Left ventricle myocardium inferior (tissue), 1 donor: ENCODE data around the gene UNC5A. TPM values are rescaled to one million over a fixed set of nuclear protein-coding genes. Genes with fewer than 3 reads are reported as not detected.

Source experiments
- DNase-seq: peaks from one replicate; pipeline ENCODE4 v3.0.0-alpha.2; 2020
- H3K27ac ChIP-seq: fragments of 200-600 bp; replicated peaks from 2 replicates; pipeline ENCODE4 v1.8.0; 2021
- H3K27me3 ChIP-seq: fragments of 200-600 bp; 2 replicates; pipeline ENCODE4 v1.8.0; 2021; ENCODE audit warnings: low read depth
- H3K36me3 ChIP-seq: fragments of 200-600 bp; 2 replicates; pipeline ENCODE4 v1.8.0; 2021
- H3K4me1 ChIP-seq: fragments of 200-600 bp; 2 replicates; pipeline ENCODE4 v1.8.0; 2021
- H3K4me3 ChIP-seq: fragments of 200-600 bp; 2 replicates; pipeline ENCODE4 v1.8.0; 2021; ENCODE audit warnings: mild to moderate bottlenecking, moderate library complexity
- H3K9me3 ChIP-seq: fragments of 200-600 bp; replicated peaks from 2 replicates; pipeline ENCODE4 v1.8.0; 2021
- CTCF ChIP-seq: fragments of 200-600 bp; IDR thresholded peaks from 2 replicates; pipeline ENCODE4 v1.8.0; 2021; ENCODE audit warnings: antibody characterized with exemption, mild to moderate bottlenecking, borderline replicate concordance
- intact Hi-C: fragments of 100-400 bp; cut with micrococcal nuclease; formaldehyde crosslinking; loops from one replicate; pipeline ENCODE4 v1.11.0; 2022
- total RNA-seq: library from RNA; stranded (reverse); fragmentation: NEBNext Ultra II Directional; extraction: Animal tissue kit (Norgen Biotek cat#: 25700); gene quantifications from one replicate; pipeline ENCODE4 v1.2.1, GENCODE V29; 2021
- donor health status: DM: no; HTN: yes; CAD: no; lungs with severe emphysema.

The UNC5A gene
- total RNA-seq, 1 donor from 2014 or later, result not detected

- H3K27ac ChIP-seq, result no peak overlapping the region
- H3K36me3 ChIP-seq, result no peaks in the 10 kb centered on the region
- no peak overlapping the region for H3K4me3 ChIP-seq
- intact Hi-C loops, result no loop called here
- no peaks in the 10 kb centered on the region for H3K9me3 ChIP-seq
- no peak for TF ChIP-seq CTCF
- H3K27me3 ChIP-seq, result peaks cover 78% of the 10 kb centered on the region
- H3K4me1 ChIP-seq, result peaks cover 12% of the 10 kb centered on the region
- DNase-seq, result no peak
These were observed 24.9 kb upstream of the UNC5A start for GRCh38 chr5:176785184-176786145.

GRCh38 chr5:176787676-176788075 lies 22.7 kb upstream of the UNC5A start:
- Histone ChIP-seq H3K9me3 (no peaks in the 10 kb centered on the region), H3K27ac (no peak overlapping the region), H3K4me1 (no peaks in the 10 kb centered on the region), H3K4me3 (no peak overlapping the region), H3K36me3 (no peaks in the 10 kb centered on the region), H3K27me3 (peaks cover 93% of the 10 kb centered on the region)
- no peak for DNase-seq
- TF ChIP-seq CTCF, result no peak
- intact Hi-C loops, result no loop called here

- intact Hi-C loops, result no loop called here
- Histone ChIP-seq H3K9me3 (no peaks in the 10 kb centered on the region), H3K4me1 (no peaks in the 10 kb centered on the region), H3K4me3 (no peak overlapping the region), H3K36me3 (no peaks in the 10 kb centered on the region), H3K27ac (no peak overlapping the region), H3K27me3 (peaks cover 97% of the 10 kb centered on the region)
- no peak for DNase-seq
- no peak for TF ChIP-seq CTCF
These were observed 22.3 kb upstream of the UNC5A start for GRCh38 chr5:176788091-176788490.

- no peaks in the 10 kb centered on the region for H3K9me3 ChIP-seq
- H3K4me3 ChIP-seq, result no peak overlapping the region
- H3K27ac ChIP-seq, result no peak overlapping the region
- H3K4me1 ChIP-seq, result no peaks in the 10 kb centered on the region
- H3K27me3 ChIP-seq, result peaks cover 100% of the 10 kb centered on the region
- no peak for DNase-seq
- H3K36me3 ChIP-seq, result no peaks in the 10 kb centered on the region
- intact Hi-C loops, result no loop called here
- TF ChIP-seq CTCF, result no peak
These were observed 21.2 kb upstream of the UNC5A start for GRCh38 chr5:176788941-176789872.

GRCh38 chr5:176789873-176790615 lies 20.3 kb upstream of the UNC5A start:
- no peak for DNase-seq
- Histone ChIP-seq H3K4me1 (no peaks in the 10 kb centered on the region), H3K27ac (no peak overlapping the region), H3K27me3 (peaks cover 100% of the 10 kb centered on the region), H3K9me3 (no peaks in the 10 kb centered on the region), H3K4me3 (no peak overlapping the region), H3K36me3 (no peaks in the 10 kb centered on the region)
- no peak for TF ChIP-seq CTCF
- intact Hi-C loops, result no loop called here
